ENCODE data around the gene PRKRIP1. TPM values are rescaled to one million over a fixed set of nuclear protein-coding genes. Genes with fewer than 3 reads are reported as not detected.

PRKRIP1 gene
- total RNA-seq, 6 experiments from 2014 or later: 6.1 to 9.8 (median 8.9) TPM

GRCh38 chr7:102432442-102433218, 36.5 kb downstream of the PRKRIP1 start:
- peak overlapping the region; percentile 32 to 59 (median 55) for H3K4me3 ChIP-seq

GRCh38 chr7:102433219-102434038, 37.3 kb downstream of the PRKRIP1 start, which contains the start of gene ORAI2:
Gene ORAI2 (plus strand): TSS chr7:102433575. CDS start chr7:102438957, 5,382 bp downstream.
- Histone ChIP-seq H3K4me3 (peak within 1 kb of the TSS; percentile 55 to 70 (median 59)), H3K9me3 (no peaks in the 10 kb centered on the region), H3K27me3 (no peaks in the 10 kb centered on the region), H3K4me1 (peaks cover 0 to 24% (median 3%) of the 10 kb centered on the region in 4 donors), H3K36me3 (no peaks in the 10 kb centered on the region), H3K27ac (peak within 1 kb of the TSS; percentile 56 to 69 (median 66))
- TF ChIP-seq CTCF (IDR thresholded peaks at IDR 0.05) (no peak), POLR2A (IDR thresholded peaks at IDR 0.05) (no peak)
- DNase-seq (peak; percentile 84 to 91 (median 89)), ATAC-seq (peak; percentile 77 to 88 (median 84))
- WGBS (ENCODE audit: insufficient coverage, low coverage, low lambda C conversion rate, missing lambda C conversion rate): no CpG with 5 or more reads among the region's 90 CpGs
- intact Hi-C loops (cut with DNase I): no loop called here

More at GRCh38 chr7:102432442-102433218, 36.5 kb downstream of the PRKRIP1 start:
- intact Hi-C loops (cut with DNase I): no loop called here
- Histone ChIP-seq H3K27me3 (no peaks in the 10 kb centered on the region), H3K9me3 (no peaks in the 10 kb centered on the region), H3K4me1 (peaks cover 0 to 24% (median 3%) of the 10 kb centered on the region in 4 donors), H3K27ac (peak overlapping the region; percentile 6 to 66 (median 56)), H3K36me3 (no peaks in the 10 kb centered on the region)
- no peak for TF ChIP-seq POLR2A (IDR thresholded peaks at IDR 0.05)
- 24% methylated on average over 16 of the region's 27 CpGs for WGBS (ENCODE audit: insufficient coverage, low coverage, low lambda C conversion rate, missing lambda C conversion rate)
- no peak for DNase-seq
- ATAC-seq: peak; percentile 22 to 36 (median 22)

- intact Hi-C loops (cut with DNase I): no loop called here
- Histone ChIP-seq H3K27me3 (no peaks in the 10 kb centered on the region), H3K27ac (peak overlapping the region; percentile 47 to 69 (median 56)), H3K36me3 (no peaks in the 10 kb centered on the region), H3K4me1 (peaks cover 0 to 24% (median 3%) of the 10 kb centered on the region in 4 donors), H3K4me3 (peak overlapping the region; percentile 55 to 70 (median 59)), H3K9me3 (no peaks in the 10 kb centered on the region)
- no peak for DNase-seq
- WGBS (ENCODE audit: insufficient coverage, low coverage, low lambda C conversion rate, missing lambda C conversion rate): 23% methylated on average over 7 of the region's 9 CpGs
- TF ChIP-seq POLR2A (IDR thresholded peaks at IDR 0.05) (no peak), CTCF (IDR thresholded peaks at IDR 0.05) (no peak)
- ATAC-seq: peak in 2 of 4 donors; percentile 2 to 7
These were observed 37.9 kb downstream of the PRKRIP1 start for GRCh38 chr7:102434039-102434486.

- no peak for DNase-seq
- Histone ChIP-seq H3K9me3 (no peaks in the 10 kb centered on the region), H3K4me3 (no peak overlapping the region), H3K27ac (no peak overlapping the region), H3K36me3 (no peaks in the 10 kb centered on the region), H3K4me1 (peaks cover 0 to 24% (median 3%) of the 10 kb centered on the region in 4 donors), H3K27me3 (no peaks in the 10 kb centered on the region)
- TF ChIP-seq CTCF (IDR thresholded peaks at IDR 0.05) (no peak), POLR2A (IDR thresholded peaks at IDR 0.05) (no peak)
- intact Hi-C loops (cut with DNase I): no loop called here
- ATAC-seq: no peak
- WGBS (ENCODE audit: insufficient coverage, low coverage, low lambda C conversion rate, missing lambda C conversion rate): 88% methylated on average over 7 of the region's 10 CpGs
These were observed 40.0 kb downstream of the PRKRIP1 start for GRCh38 chr7:102436118-102436517.
